ENCODE measurements around the gene GORAB.

Gene GORAB

DNA sequence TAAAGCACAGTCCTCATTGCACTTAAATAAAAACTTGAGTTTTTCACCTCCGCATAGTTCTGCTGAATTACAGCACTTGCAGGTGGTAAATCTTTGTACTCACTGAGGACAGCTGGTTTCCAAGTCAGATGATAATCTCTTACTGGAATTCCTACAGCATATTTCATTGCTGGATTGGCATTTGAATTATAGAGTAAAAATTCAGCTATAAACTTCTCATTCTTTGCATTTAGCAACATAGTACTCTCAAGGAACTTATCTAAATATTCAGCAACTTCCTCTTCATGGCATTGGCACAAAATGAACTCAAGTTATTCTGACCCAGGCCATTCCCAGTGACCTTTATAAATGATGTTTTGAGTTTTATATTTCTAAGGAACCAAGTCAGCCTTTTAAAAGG is 23.4 kb downstream of the GORAB start:
- no peak for TF ChIP-seq CTCF (conservative IDR thresholded peaks at IDR 0.05)
- no peak for TF ChIP-seq ZFX (IDR thresholded peaks at IDR 0.05)
- no peak overlapping the region for H3K27ac ChIP-seq

GRCh38 chr1:170556917-170557316 is 25.0 kb downstream of the GORAB start:
- TF ChIP-seq ZFX (IDR thresholded peaks at IDR 0.05) (no peak), CTCF (conservative IDR thresholded peaks at IDR 0.05) (no peak)
- H3K27ac ChIP-seq: no peak overlapping the region

GRCh38 chr1:170558731-170559130 is 26.8 kb downstream of the GORAB start:
- no peak overlapping the region for H3K27ac ChIP-seq
- TF ChIP-seq CTCF (conservative IDR thresholded peaks at IDR 0.05): no peak
- TF ChIP-seq ZFX (IDR thresholded peaks at IDR 0.05): no peak

- no peak for TF ChIP-seq ZFX (IDR thresholded peaks at IDR 0.05)
- TF ChIP-seq CTCF (conservative IDR thresholded peaks at IDR 0.05): no peak
- no peak overlapping the region for H3K27ac ChIP-seq
Observed at GRCh38 chr1:170559166-170559565, 27.2 kb downstream of the GORAB start.

GRCh38 chr1:170560681-170561285 is 28.8 kb downstream of the GORAB start:
- TF ChIP-seq CTCF (conservative IDR thresholded peaks at IDR 0.05) (no peak), ZFX (IDR thresholded peaks at IDR 0.05) (no peak)
- no peak overlapping the region for H3K27ac ChIP-seq

DNA sequence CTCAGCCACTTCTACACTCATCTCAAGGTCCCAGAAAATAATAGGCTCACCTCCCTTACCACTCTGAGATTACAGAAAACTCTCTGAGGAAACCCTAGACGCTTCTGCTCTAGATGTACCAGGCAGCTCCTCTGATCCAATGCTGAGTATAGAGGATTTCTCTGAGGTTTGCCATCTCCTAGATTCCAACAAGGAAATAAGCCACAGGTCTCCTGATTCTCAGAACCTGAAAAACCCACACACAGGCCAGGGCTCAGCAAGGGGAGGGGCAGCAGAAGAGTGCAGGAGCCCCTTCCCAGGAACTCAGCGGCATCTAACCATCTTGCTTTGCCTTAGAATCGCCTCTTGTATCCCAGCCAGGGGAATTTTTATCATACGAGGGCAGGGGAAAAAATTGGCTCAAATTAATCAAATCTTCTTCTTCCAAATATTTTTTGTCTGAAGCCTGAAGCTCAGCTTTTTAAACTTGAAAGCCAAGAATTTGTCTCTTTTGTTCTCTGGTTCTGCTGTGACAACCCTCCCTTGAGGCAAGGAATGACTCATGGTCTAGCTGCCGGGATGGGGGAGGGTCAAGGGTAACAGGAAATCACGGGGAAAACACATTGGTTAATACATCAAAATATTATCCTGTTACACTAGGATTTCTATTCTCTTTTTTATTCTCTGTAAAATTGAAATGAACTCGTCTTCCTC is 30.8 kb downstream of the GORAB start:
- no peak for TF ChIP-seq CTCF (conservative IDR thresholded peaks at IDR 0.05)
- no peak for TF ChIP-seq ZFX (IDR thresholded peaks at IDR 0.05)
- no peak overlapping the region for H3K27ac ChIP-seq

DNA sequence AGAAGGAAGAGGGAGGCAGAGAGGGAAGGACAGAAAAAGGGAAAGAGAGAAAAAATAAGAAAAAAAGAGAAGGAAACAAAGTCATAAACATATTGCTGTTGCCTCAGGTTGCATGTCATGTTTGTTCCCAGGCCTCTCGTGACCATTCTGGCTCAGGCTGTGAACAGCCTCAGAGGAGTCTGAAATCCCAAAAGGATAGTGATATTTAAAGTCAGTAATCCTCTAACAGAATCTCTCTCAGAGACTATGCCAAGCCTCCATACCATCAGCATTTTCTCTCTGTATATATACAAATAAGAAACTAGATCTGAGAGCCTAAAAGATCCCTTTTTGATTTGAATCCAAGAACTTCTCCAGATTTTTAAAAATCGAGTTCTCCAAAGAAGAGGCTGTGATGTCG is 35.2 kb downstream of the GORAB start:
- no peak for TF ChIP-seq ZFX (IDR thresholded peaks at IDR 0.05)
- TF ChIP-seq CTCF (conservative IDR thresholded peaks at IDR 0.05): no peak
- no peak overlapping the region for H3K27ac ChIP-seq
